Stomach smooth muscle (tissue), 2 donors: ENCODE results near the gene ABHD1.
"Not testable (repeated sequence)": the region's sequence is repeated elsewhere in the genome, so short reads cannot be mapped to it uniquely, and the experiment has no call there.

Experiments used
- H3K27ac ChIP-seq: one replicate; pipeline ENCODE4 v1.7.0; 2013; ENCODE audit warnings: mild to moderate bottlenecking, low read length, inconsistent platforms
- H3K27me3 ChIP-seq, 2 donors: one replicate each; pipeline ENCODE4 v1.7.0; 2013; ENCODE audit warnings: low read length in 2 of 2; ENCODE audit not compliant: insufficient read depth in 2 of 2, control insufficient read depth in 1 of 2
- H3K36me3 ChIP-seq, 2 donors: one replicate each; pipeline ENCODE4 v1.7.0; 2013; ENCODE audit warnings: low read length in 2 of 2; ENCODE audit not compliant: control insufficient read depth in 2 of 2, insufficient read depth in 2 of 2
- H3K4me1 ChIP-seq: one replicate; pipeline ENCODE4 v1.7.0; 2013; ENCODE audit warnings: low read length; ENCODE audit not compliant: control insufficient read depth, insufficient read depth
- H3K4me3 ChIP-seq, 2 donors: one replicate each; pipeline ENCODE4 v1.7.0; 2013; ENCODE audit warnings: low read length in 2 of 2
- H3K9ac ChIP-seq, 2 donors: one replicate each; pipeline ENCODE4 v1.7.0; 2013; ENCODE audit warnings: low read length in 2 of 2, mild to moderate bottlenecking in 1 of 2
- H3K9me3 ChIP-seq, 2 donors: one replicate each; pipeline ENCODE4 v1.7.0; 2013; ENCODE audit warnings: low read length in 2 of 2; ENCODE audit not compliant: control insufficient read depth in 2 of 2
- donor health status: healthy.
- donor health status: Pancreatic carcinoma.

The ABHD1 gene

DNA sequence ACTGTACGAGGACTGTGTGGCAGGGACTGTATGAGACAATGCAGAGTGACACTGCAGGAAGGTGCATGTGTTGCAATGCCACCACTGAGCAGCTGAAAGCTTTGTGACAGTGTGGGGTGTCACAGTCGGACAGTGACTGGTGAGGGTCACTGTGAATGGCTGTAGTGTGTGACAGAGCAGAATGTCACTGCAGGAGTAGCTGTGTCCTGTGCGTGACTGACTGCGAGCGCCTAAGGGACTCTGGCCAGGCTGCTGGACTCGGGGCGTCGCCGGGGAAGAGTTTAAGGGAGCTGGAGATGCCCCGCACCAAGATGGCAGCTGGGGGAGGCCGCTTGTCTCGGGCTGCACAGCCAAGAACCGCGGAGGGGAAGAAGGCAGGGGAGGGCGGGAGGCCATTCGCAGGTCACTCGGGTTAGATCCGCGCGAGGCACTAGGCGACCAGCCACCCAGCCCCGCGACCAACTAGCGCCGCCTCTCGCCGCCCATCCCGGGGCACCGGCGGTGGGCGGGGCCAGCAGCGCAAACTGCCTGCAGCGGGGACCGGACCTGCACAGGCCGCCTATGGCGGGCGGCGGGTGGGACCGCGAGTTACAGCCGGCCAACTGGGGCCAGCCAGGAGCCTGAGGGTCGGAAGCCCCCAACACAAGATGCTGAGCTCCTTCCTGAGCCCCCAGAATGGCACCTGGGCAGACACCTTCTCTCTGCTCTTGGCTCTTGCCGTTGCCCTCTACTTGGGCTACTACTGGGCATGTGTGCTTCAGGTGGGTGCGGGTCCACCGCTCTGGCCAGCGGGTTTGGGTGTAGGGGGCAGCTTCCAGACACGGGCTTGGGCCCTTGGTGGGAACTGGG, at the start of gene ABHD1:
Gene ABHD1 (plus strand): TSS at position 514 of the 849 bp plus-strand sequence. CDS start 134 bp downstream, at position 648.
- Histone ChIP-seq H3K9ac (peak within 1 kb of the TSS; percentile 55 to 71), H3K4me3 (peak within 1 kb of the TSS; percentile 76 to 81), H3K9me3 (no peaks in the 10 kb centered on the region), H3K4me1 (peaks cover 17% of the 10 kb centered on the region), H3K27ac (no peak within 1 kb of the TSS), H3K27me3 (peaks cover 5 to 10% of the 10 kb centered on the region in 2 donors), H3K36me3 (peaks cover 0 to under 1% of the 10 kb centered on the region in 2 donors)

DNA sequence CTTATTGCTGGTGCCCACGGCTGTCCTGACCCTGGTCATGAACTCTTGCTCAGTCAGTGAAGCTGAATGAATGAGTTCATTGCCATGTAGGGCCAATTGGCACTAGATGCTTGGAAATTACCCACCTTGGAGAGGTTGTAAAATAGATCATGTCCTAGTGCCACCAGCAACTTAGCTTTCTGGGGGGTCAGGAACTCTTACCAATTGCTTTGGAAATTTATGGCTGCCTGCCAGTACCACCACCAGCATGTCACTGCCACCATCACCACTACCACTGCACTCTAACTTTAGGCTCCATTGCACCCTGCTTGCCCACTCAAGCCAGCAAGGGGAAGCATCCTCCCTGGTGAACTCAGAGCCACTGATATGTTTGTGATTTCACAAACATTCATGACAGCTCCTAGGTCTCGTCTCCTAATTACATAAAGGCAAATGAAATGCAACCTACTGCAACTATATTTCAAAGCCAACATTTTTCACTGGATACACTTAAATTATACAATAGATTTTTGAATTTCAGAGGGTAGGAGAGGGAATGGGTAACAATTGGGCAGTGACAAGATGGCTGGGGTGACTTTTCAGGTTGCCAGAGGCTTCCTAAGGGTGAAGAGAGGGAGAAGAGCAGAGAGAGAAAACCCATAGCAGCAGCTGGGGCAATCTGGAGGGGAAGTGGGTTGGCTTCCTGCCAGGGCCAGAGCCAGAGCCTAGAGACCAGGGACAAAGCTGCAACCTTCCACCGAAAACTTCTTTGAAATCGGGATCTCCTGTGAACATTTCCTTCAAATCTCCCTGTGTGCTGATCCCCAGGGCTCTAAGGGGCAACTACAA, 48.7 kb upstream of the ABHD1 start:
- peak overlapping the region; percentile 29 to 80 for H3K9ac ChIP-seq
- no peak overlapping the region for H3K4me3 ChIP-seq
- H3K27me3 ChIP-seq, result no peaks in the 10 kb centered on the region
- peaks cover 80% of the 10 kb centered on the region for H3K4me1 ChIP-seq
- no peaks in the 10 kb centered on the region for H3K9me3 ChIP-seq
- H3K36me3 ChIP-seq, result peaks cover 0 to 2% of the 10 kb centered on the region in 2 donors
- peak overlapping the region; percentile 100 for H3K27ac ChIP-seq

DNA sequence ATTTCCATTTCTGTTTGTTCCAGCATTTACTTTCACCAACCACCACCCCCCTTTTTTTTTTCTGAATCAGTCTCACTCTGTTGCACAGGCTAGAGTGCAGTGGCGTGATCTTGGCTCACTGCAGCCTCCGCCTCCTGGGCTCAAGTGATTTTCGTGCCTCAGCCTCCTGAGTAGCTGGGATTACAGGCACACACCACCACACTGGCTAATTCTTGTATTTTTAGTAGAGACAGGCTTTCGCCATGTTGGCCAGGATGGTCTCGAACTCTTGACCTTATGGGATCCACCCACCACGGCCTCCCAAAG, 48.1 kb upstream of the ABHD1 start:
- Histone ChIP-seq H3K9ac (peak overlapping the region in 1 of 2 donors; percentile 29), H3K4me1 (peaks cover 80% of the 10 kb centered on the region), H3K27ac (peak overlapping the region; percentile 100)

DNA sequence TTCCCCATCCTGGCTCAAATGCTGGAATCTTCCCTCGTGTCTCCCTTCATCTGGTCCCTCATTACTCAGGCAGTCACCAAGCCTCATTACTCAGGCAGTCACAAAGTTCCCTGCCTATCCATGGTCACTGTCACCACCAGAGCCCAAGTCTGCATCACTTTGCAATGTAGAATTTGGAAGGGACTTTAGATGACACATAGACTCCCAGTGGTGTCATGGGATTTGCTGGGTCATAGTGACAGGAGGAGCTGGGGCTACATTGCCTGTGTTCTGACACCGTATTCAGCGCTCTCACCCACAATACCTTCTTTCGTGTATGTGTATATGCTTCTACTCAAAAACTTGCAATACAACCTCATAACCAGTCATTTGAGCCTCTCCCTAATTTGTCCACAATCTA, 47.3 kb upstream of the ABHD1 start:
- Histone ChIP-seq H3K9ac (no peak overlapping the region), H3K27me3 (no peaks in the 10 kb centered on the region), H3K36me3 (peaks cover 0 to 7% of the 10 kb centered on the region in 2 donors), H3K27ac (peak overlapping the region; percentile 100), H3K4me1 (peaks cover 82% of the 10 kb centered on the region), H3K4me3 (no peak overlapping the region), H3K9me3 (no peaks in the 10 kb centered on the region)

More for the DNA sequence above, 48.1 kb upstream of the ABHD1 start:
- H3K27me3 ChIP-seq, H3K4me3 ChIP-seq, H3K9me3 ChIP-seq, H3K36me3 ChIP-seq: not testable (repeated sequence)

- Histone ChIP-seq H3K4me3 (no peak overlapping the region), H3K36me3 (peaks cover 0 to 16% of the 10 kb centered on the region in 2 donors), H3K9ac (no peak overlapping the region), H3K27ac (peak overlapping the region; percentile 100), H3K9me3 (no peaks in the 10 kb centered on the region), H3K27me3 (no peaks in the 10 kb centered on the region), H3K4me1 (peaks cover 91% of the 10 kb centered on the region)
Observed at GRCh38 chr2:27077231-27077630, 46.4 kb upstream of the ABHD1 start.

GRCh38 chr2:27078267-27079194, 45.1 kb upstream of the ABHD1 start, which contains the start of gene EMILIN1:
Gene EMILIN1 (plus strand): TSS chr2:27078615. CDS start chr2:27079066, 451 bp downstream.
- Histone ChIP-seq H3K27me3 (no peaks in the 10 kb centered on the region), H3K4me3 (peak within 1 kb of the TSS; percentile 90 to 93), H3K4me1 (peaks cover 92% of the 10 kb centered on the region), H3K36me3 (peaks cover 2 to 19% of the 10 kb centered on the region in 2 donors), H3K9ac (peak within 1 kb of the TSS; percentile 82 to 92), H3K9me3 (no peaks in the 10 kb centered on the region), H3K27ac (peak within 1 kb of the TSS; percentile 100)

DNA sequence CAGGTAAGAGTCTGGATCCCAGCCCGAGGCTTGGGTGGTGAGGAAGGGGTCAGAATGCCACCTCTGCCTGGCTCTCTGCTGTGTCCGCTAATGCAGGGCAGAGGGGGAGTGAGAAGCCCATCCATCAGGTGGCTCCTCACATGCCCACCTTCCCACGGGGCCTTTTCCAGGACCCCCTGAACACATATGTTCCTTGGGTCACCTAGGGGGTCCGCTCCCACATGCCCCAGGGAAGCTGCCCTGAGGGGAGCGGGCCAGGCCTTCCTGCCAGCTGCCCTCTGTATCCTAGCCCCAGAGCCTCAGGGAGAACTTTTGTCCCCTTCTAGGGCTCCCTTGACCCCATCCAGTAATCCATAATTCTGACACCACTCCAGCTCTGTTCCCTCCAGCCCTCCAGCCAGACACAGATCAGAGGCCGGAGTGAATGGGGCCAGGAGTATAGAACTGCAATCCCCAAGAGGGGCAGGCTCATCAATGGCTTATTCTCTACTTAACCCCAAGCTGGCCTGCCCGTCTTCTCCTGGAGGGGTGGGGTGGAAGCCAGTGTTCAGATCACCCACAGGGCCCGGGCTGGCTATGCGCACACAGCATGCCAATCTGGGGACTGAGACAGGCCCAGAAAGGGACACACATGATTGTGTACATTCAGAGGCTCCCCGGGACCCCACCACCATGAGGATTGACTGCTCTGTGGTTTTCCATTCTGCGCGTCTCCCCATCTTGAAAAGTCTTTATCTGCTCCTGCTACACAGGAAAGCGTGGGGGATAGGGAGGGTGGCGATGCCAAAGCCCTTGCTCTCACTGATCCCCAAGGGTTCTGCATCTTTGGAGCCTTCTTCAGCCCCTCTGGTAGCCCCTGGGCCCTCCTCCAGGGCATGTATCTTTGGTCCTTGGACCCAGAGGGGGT, 44.1 kb upstream of the ABHD1 start:
- no peaks in the 10 kb centered on the region for H3K9me3 ChIP-seq
- peak overlapping the region; percentile 100 for H3K27ac ChIP-seq
- H3K9ac ChIP-seq, result peak overlapping the region; percentile 82 to 92
- peak overlapping the region; percentile 90 to 93 for H3K4me3 ChIP-seq
- H3K4me1 ChIP-seq, result peaks cover 92% of the 10 kb centered on the region
- H3K27me3 ChIP-seq, result no peaks in the 10 kb centered on the region
- H3K36me3 ChIP-seq, result peaks cover 2 to 19% of the 10 kb centered on the region in 2 donors

DNA sequence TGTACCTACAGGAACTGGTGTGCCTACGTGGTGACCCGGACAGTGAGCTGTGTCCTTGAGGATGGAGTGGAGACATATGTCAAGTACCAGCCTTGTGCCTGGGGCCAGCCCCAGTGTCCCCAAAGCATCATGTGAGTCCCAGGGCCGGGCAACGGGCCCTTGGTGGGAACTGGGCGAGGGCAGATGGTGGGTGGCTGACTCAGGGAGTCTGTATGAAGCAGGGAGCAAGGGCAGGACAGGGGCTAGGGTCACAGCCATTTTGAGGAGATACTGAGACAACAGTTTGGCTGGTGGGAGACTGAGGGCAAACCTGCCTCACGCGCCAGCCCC, 43.5 kb upstream of the ABHD1 start:
- Histone ChIP-seq H3K36me3 (peaks cover 2 to 19% of the 10 kb centered on the region in 2 donors), H3K9ac (peak overlapping the region; percentile 82 to 92), H3K4me3 (peak overlapping the region; percentile 90 to 93), H3K4me1 (peaks cover 92% of the 10 kb centered on the region), H3K27ac (peak overlapping the region; percentile 100), H3K9me3 (no peaks in the 10 kb centered on the region), H3K27me3 (no peaks in the 10 kb centered on the region)

- Histone ChIP-seq H3K9ac (peak overlapping the region; percentile 82 to 92), H3K27ac (peak overlapping the region; percentile 100), H3K27me3 (no peaks in the 10 kb centered on the region), H3K4me3 (peak overlapping the region; percentile 90 to 93), H3K9me3 (no peaks in the 10 kb centered on the region), H3K4me1 (peaks cover 92% of the 10 kb centered on the region), H3K36me3 (peaks cover 2 to 19% of the 10 kb centered on the region in 2 donors)
Observed at GRCh38 chr2:27080603-27080936, 43.0 kb upstream of the ABHD1 start.
